ENCODE measurements around the gene SRGAP1. TPM values are rescaled to one million over a fixed set of nuclear protein-coding genes. Genes with fewer than 3 reads are reported as not detected.

The SRGAP1 gene
- total RNA-seq, 1 experiment from 2014 or later: 28.3 TPM

- no peaks in the 10 kb centered on the region for H3K9me3 Mint-ChIP-seq (ENCODE audit: low read depth, unreplicated experiment)
- no peak for TF ChIP-seq CTCF (IDR thresholded peaks at IDR 0.05; ENCODE audit: unreplicated experiment)
- no peak overlapping the region for H3K4me3 Mint-ChIP-seq (ENCODE audit: low read depth, unreplicated experiment)
- H3K4me1 Mint-ChIP-seq (ENCODE audit: low read depth, unreplicated experiment): no peaks in the 10 kb centered on the region
- no peak overlapping the region for H3K27ac Mint-ChIP-seq (ENCODE audit: unreplicated experiment)
- intact Hi-C loops (cut with micrococcal nuclease; ENCODE audit: unreplicated experiment): no loop called here
- CTCF ChIA-PET: no interaction called here
- no peak for DNase-seq
- H3K36me3 Mint-ChIP-seq (ENCODE audit: insufficient read depth, unreplicated experiment): no peaks in the 10 kb centered on the region
- BruUV-seq (replicated peaks): no TSS peak
- no peaks in the 10 kb centered on the region for H3K27me3 Mint-ChIP-seq (ENCODE audit: unreplicated experiment)
These were observed 358.5 kb downstream of the SRGAP1 start for GRCh38 chr12:64203036-64203435.

- no peaks in the 10 kb centered on the region for H3K36me3 Mint-ChIP-seq (ENCODE audit: insufficient read depth, unreplicated experiment)
- CTCF ChIA-PET: no interaction called here
- no peaks in the 10 kb centered on the region for H3K27me3 Mint-ChIP-seq (ENCODE audit: unreplicated experiment)
- DNase-seq: no peak
- H3K27ac Mint-ChIP-seq (ENCODE audit: unreplicated experiment): no peak overlapping the region
- no peak overlapping the region for H3K4me3 Mint-ChIP-seq (ENCODE audit: low read depth, unreplicated experiment)
- intact Hi-C loops (cut with micrococcal nuclease; ENCODE audit: unreplicated experiment): no loop called here
- no peak for TF ChIP-seq CTCF (IDR thresholded peaks at IDR 0.05; ENCODE audit: unreplicated experiment)
- no TSS peak for BruUV-seq (replicated peaks)
- no peaks in the 10 kb centered on the region for H3K4me1 Mint-ChIP-seq (ENCODE audit: low read depth, unreplicated experiment)
- H3K9me3 Mint-ChIP-seq (ENCODE audit: low read depth, unreplicated experiment): no peaks in the 10 kb centered on the region
These were observed 359.3 kb downstream of the SRGAP1 start for GRCh38 chr12:64203775-64204174.

GRCh38 chr12:64205542-64205941 is 361.0 kb downstream of the SRGAP1 start:
- DNase-seq: no peak
- intact Hi-C loops (cut with micrococcal nuclease; ENCODE audit: unreplicated experiment): no loop called here
- Mint-ChIP-seq H3K9me3 (ENCODE audit: low read depth, unreplicated experiment) (no peaks in the 10 kb centered on the region), H3K4me1 (ENCODE audit: low read depth, unreplicated experiment) (no peaks in the 10 kb centered on the region), H3K36me3 (ENCODE audit: insufficient read depth, unreplicated experiment) (no peaks in the 10 kb centered on the region), H3K27ac (ENCODE audit: unreplicated experiment) (no peak overlapping the region), H3K4me3 (ENCODE audit: low read depth, unreplicated experiment) (no peak overlapping the region), H3K27me3 (ENCODE audit: unreplicated experiment) (no peaks in the 10 kb centered on the region)
- CTCF ChIA-PET: interaction anchor here (0.6 kb wide), 1 partner anchor 9 kb away, joined by 6 read pairs; no protein-coding TSS in a partner anchor
- TF ChIP-seq CTCF (IDR thresholded peaks at IDR 0.05; ENCODE audit: unreplicated experiment): no peak
- no TSS peak for BruUV-seq (replicated peaks)

GRCh38 chr12:64207453-64207852 is 363.0 kb downstream of the SRGAP1 start:
- CTCF ChIA-PET: interaction anchor here (0.7 kb wide), 1 partner anchor 25 kb away, joined by 3 read pairs; no protein-coding TSS in a partner anchor
- no peaks in the 10 kb centered on the region for H3K27me3 Mint-ChIP-seq (ENCODE audit: unreplicated experiment)
- peaks cover 4% of the 10 kb centered on the region for H3K36me3 Mint-ChIP-seq (ENCODE audit: insufficient read depth, unreplicated experiment)
- DNase-seq: no peak
- H3K9me3 Mint-ChIP-seq (ENCODE audit: low read depth, unreplicated experiment): no peaks in the 10 kb centered on the region
- no TSS peak for BruUV-seq (replicated peaks)
- H3K27ac Mint-ChIP-seq (ENCODE audit: unreplicated experiment): no peak overlapping the region
- TF ChIP-seq CTCF (IDR thresholded peaks at IDR 0.05; ENCODE audit: unreplicated experiment): no peak
- H3K4me3 Mint-ChIP-seq (ENCODE audit: low read depth, unreplicated experiment): no peak overlapping the region
- H3K4me1 Mint-ChIP-seq (ENCODE audit: low read depth, unreplicated experiment): no peaks in the 10 kb centered on the region
- intact Hi-C loops (cut with micrococcal nuclease; ENCODE audit: unreplicated experiment): no loop called here

Other genes with a start within 250 kb of the SRGAP1 start
- 9.2 and 10.1 TPM in 2 replicates for gene DPY19L2, start 176.2 kb upstream of the SRGAP1 start, total RNA-seq (2022)
- gene RXYLT1, start 64.8 kb upstream of the SRGAP1 start, total RNA-seq (2022): 26.0 and 28.6 TPM in 2 replicates